Measurements from ENCODE around the gene HSPA1B. TPM values are rescaled to one million over a fixed set of nuclear protein-coding genes. Genes with fewer than 3 reads are reported as not detected.
A peak's percentile ranks its signal among the peaks of the same experiment; 100 is the strongest.
"Not testable (repeated sequence)": the region's sequence is repeated elsewhere in the genome, so short reads cannot be mapped to it uniquely, and the experiment has no call there.

Gene HSPA1B
- total RNA-seq, 2 experiments from 2014 or later = 60.9 to 177 TPM

- intact Hi-C loops (cut with micrococcal nuclease; ENCODE audit: unreplicated experiment) = no loop called here
- no peak for TF ChIP-seq EZH2phosphoT487 (IDR thresholded peaks at IDR 0.05; ENCODE audit: borderline replicate concordance, low read depth, low read length)
- no peak for TF ChIP-seq CTCF (conservative IDR thresholded peaks at IDR 0.05; ENCODE audit: low read length)
These were observed 21.5 kb upstream of the HSPA1B start for GRCh38 chr6:31805939-31806469.

GRCh38 chr6:31806470-31807272 is 20.9 kb upstream of the HSPA1B start, which contains the start of gene LSM2:
TSS of gene LSM2 (minus strand) at chr6:31806966. CDS start at chr6:31806757, 209 bp downstream.
- intact Hi-C loops (cut with micrococcal nuclease; ENCODE audit: unreplicated experiment) = no loop called here
- peak within 1 kb of the TSS; percentile 80 for H2AFZ ChIP-seq (ENCODE audit: low read length)

More at GRCh38 chr6:31805939-31806469, 21.5 kb upstream of the HSPA1B start:
- DNase-seq (ENCODE audit: low spot score) = peak; percentile 24
- peak overlapping the region; percentile 63 for H3K27ac ChIP-seq (ENCODE audit: low read depth, low read length, poor library complexity, severe bottlenecking)
- POLR2A ChIA-PET = interaction anchor here (0.5 to 2.3 kb wide), 9 partner anchors 9 to 221 kb away, joined by 3 to 12 read pairs (median 5); partner anchors contain the start of genes CLIC1, GPANK1, HSPA1A and HSPA1B
- CTCF ChIA-PET (ENCODE audit: unreplicated experiment) = interaction anchor here (0.6 to 1.3 kb wide), 2 partner anchors 8 to 404 kb away, joined by 3 to 4 read pairs; no protein-coding TSS in a partner anchor
- no peaks in the 10 kb centered on the region for H3K9me3 ChIP-seq (ENCODE audit: low read length)
- BruUV-seq (replicated peaks) = TSS peak; percentile 76
- no peaks in the 10 kb centered on the region for H3K9me2 ChIP-seq (ENCODE audit: insufficient read depth, low read length)
- H3K4me1 ChIP-seq (ENCODE audit: insufficient read depth, low read length, poor library complexity, severe bottlenecking) = peaks cover 13% of the 10 kb centered on the region
- peaks cover 19% of the 10 kb centered on the region for H3K79me2 ChIP-seq (ENCODE audit: insufficient read depth, low read depth, low read length)
- no peaks in the 10 kb centered on the region for H4K20me1 ChIP-seq (ENCODE audit: insufficient read depth, low read length)
- H2AFZ ChIP-seq (ENCODE audit: low read length) = peak overlapping the region; percentile 80
- H3K4me2 ChIP-seq (ENCODE audit: low read length) = peak overlapping the region; percentile 81
- peak overlapping the region; percentile 85 for H3K4me3 ChIP-seq (ENCODE audit: low read depth, low read length, poor library complexity, severe bottlenecking)
- H3K36me3 ChIP-seq (ENCODE audit: insufficient read depth, low read length) = peaks cover 29% of the 10 kb centered on the region

GRCh38 chr6:31808599-31808998 is 18.9 kb upstream of the HSPA1B start:
- H3K4me3 ChIP-seq (ENCODE audit: low read depth, low read length, poor library complexity, severe bottlenecking); H4K20me1 ChIP-seq (ENCODE audit: insufficient read depth, low read length); H3K9me3 ChIP-seq (ENCODE audit: low read length); H3K9me2 ChIP-seq (ENCODE audit: insufficient read depth, low read length); H3K27ac ChIP-seq (ENCODE audit: low read depth, low read length, poor library complexity, severe bottlenecking); H2AFZ ChIP-seq (ENCODE audit: low read length); intact Hi-C loops (cut with micrococcal nuclease; ENCODE audit: unreplicated experiment); BruUV-seq (replicated peaks); DNase-seq (ENCODE audit: low spot score); H3K4me2 ChIP-seq (ENCODE audit: low read length); CTCF ChIA-PET (ENCODE audit: unreplicated experiment): not testable (repeated sequence)
- H3K36me3 ChIP-seq (ENCODE audit: insufficient read depth, low read length) = peaks cover 10% of the 10 kb centered on the region; the same call in 1 of the 2 replicates
- POLR2A ChIA-PET = interaction anchor here (0.6 to 2.1 kb wide), 3 partner anchors 24 to 99 kb away, joined by 3 to 8 read pairs (median 3); partner anchors contain the start of gene NEU1
- H3K4me1 ChIP-seq (ENCODE audit: insufficient read depth, low read length, poor library complexity, severe bottlenecking) = peaks cover 13% of the 10 kb centered on the region
- peaks cover 19% of the 10 kb centered on the region for H3K79me2 ChIP-seq (ENCODE audit: insufficient read depth, low read depth, low read length)

More at GRCh38 chr6:31806470-31807272, 20.9 kb upstream of the HSPA1B start, which contains the start of gene LSM2:
- TF ChIP-seq CTCF (conservative IDR thresholded peaks at IDR 0.05; ENCODE audit: low read length) (peak; percentile 70), EZH2phosphoT487 (IDR thresholded peaks at IDR 0.05; ENCODE audit: borderline replicate concordance, low read depth, low read length) (no peak)
- peaks cover 19% of the 10 kb centered on the region for H3K79me2 ChIP-seq (ENCODE audit: insufficient read depth, low read depth, low read length)
- DNase-seq (ENCODE audit: low spot score) = peak; percentile 95
- ChIA-PET CTCF (ENCODE audit: unreplicated experiment) (interaction anchor here (0.6 to 1.3 kb wide), 6 partner anchors 9 to 405 kb away, joined by 3 to 4 read pairs (median 3); no protein-coding TSS in a partner anchor), POLR2A (interaction anchor here (0.6 to 2.3 kb wide), 19 partner anchors 8 to 1149 kb away, joined by 3 to 12 read pairs (median 5); partner anchors contain the start of genes C6orf47, CLIC1, GPANK1 and HSPA1A)
- peak within 1 kb of the TSS; percentile 63 for H3K27ac ChIP-seq (ENCODE audit: low read depth, low read length, poor library complexity, severe bottlenecking)
- no peaks in the 10 kb centered on the region for H3K9me2 ChIP-seq (ENCODE audit: insufficient read depth, low read length)
- no peaks in the 10 kb centered on the region for H4K20me1 ChIP-seq (ENCODE audit: insufficient read depth, low read length)
- no TSS peak for BruUV-seq (replicated peaks)
- peaks cover 22% of the 10 kb centered on the region for H3K36me3 ChIP-seq (ENCODE audit: insufficient read depth, low read length)
- no peaks in the 10 kb centered on the region for H3K9me3 ChIP-seq (ENCODE audit: low read length)
- peak within 1 kb of the TSS; percentile 85 for H3K4me3 ChIP-seq (ENCODE audit: low read depth, low read length, poor library complexity, severe bottlenecking)
- H3K4me2 ChIP-seq (ENCODE audit: low read length) = peak within 1 kb of the TSS; percentile 81
- peaks cover 13% of the 10 kb centered on the region for H3K4me1 ChIP-seq (ENCODE audit: insufficient read depth, low read length, poor library complexity, severe bottlenecking)

All from OCI-LY7 (cell line).